T-helper 1 cell (primary cell): ENCODE data around the gene FUZ.
A peak's percentile ranks its signal among the peaks of the same experiment; 100 is the strongest.

Source experiments
- DNase-seq, 5 donors: peaks; one replicate each; pipeline ENCODE4 v3.0.0-alpha.2; 2012 to 2020

The FUZ gene

DNA sequence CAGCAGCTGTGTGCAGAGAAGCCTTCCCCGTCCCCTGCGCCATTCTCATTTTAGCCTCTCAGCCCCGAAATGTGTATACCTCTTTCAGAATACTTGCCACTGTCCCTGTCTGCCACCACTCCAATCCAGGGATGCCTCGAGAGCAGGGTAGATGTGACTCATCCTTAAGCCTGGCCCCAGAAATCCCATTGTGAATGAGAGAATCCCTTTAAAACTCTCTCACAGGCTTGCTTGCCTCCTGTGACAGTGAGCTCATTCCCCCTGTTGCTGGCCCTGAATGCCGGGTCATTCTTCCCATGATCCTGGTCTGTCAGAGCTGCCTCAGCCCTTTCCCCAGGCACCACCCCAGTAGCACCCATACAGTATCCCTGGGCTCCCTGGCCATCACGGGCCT is 36.7 kb downstream of the FUZ start:
- DNase-seq, result no peak

DNA sequence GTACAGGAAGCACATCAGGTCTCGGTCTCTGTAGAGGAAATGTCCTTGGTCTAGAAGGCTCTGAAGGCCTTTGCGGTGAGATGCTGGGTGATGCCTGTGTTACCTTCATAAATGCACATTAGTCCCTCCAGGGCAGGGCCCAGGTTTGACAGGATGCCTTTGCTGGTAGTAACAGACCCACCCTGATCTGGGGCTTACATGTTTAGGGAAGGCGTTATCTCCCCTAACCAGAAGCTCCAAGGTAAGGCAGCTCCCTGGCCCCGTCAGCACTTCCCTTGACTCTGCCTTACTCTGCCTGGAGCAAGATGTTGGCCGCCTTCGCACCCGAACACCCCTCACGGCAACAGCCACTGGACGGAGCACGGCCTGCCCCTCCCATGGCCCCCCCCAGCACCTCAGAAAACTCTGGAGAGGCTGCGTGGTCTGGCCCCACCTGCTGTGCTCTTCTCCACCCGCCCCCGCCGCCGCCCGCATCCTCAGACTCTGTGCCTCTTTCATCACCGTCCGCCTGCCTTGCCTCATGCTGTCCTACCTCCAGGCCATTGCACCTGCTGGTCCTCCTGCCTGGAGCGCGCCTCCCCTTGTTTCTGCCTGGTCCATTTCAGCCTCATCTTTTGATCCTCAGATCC is 37.2 kb downstream of the FUZ start:
- DNase-seq, result no peak

DNA sequence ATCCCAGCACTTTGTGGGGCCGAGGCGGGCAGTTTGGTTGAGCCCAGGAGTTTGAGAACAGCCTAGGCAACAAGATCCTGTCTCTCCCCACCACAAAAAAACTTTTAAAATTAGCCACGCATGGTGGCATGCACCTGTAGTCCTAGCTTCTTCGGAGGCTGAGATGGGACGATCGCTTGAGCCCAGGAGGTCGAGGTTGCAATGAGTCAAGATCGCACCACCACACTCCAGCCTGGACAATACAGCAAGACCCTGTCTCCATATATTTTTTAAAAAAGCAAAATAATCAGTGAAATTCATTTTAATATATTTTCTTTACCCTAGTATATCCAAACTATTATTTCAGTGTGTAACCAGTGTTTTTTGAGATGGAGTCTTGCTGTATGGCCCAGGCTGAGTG is 38.1 kb downstream of the FUZ start:
- DNase-seq, result no peak

DNA sequence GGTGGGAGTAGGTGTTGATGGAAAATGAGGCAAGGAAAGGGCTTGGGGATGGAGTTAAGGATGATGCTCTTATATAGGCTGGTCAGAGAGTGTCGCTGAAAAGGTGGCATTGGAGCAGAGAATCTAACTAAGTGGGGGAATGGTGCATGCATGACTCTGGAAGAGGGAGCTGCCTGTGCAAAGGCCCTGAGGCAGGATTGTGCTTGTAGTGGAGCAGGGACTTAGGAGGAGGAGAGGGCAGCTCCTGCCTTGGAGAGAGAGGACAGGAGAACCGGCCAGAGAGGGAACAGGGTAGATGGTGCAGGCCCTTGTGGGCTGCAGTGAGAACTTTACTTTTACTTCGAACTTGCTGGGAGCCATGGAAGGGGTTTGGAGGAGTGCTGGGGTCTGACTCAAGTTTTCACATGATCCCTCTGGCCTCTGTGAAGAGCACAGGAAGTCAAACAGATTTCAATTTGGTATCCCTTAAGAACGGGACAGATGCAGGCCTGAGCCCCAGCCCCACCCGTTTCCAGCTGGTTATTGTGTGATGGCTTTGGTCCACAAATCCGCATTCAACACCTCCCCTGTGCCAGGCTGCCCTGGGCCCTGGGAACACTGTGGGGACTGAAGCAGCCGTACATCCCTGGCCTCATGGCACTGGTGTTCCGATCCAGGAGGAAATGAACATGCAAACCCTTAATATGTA is 39.3 kb downstream of the FUZ start:
- DNase-seq, result no peak

DNA sequence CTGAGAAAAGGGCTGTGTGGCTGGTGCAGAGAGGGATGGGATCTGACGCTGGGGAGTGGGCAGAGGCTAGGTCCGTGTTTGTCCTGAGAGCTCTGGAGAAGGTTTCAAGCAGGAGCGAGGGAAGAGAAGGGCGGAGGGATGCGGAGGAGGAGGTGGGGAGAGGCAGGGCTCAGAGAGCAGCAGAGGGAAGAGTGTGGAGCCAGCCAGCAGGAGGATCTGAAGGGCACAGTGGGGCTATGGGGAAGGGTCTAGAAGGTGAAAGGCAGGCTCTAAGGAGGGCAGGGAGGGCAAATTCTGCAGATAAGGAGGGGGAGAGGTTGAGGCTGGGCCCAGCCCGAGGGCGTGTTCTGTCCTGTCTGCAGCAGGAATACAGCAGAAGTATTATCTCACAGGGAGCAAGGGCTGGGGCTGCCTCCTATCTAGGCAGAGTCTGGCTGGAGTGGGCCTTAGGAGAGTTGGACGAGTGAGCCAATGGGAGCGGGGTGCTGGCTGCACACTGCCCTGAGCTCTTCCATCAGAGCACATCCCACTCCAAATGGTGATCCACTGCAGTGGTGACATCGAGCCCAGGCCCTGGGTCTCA is 40.2 kb downstream of the FUZ start:
- no peak for DNase-seq

DNA sequence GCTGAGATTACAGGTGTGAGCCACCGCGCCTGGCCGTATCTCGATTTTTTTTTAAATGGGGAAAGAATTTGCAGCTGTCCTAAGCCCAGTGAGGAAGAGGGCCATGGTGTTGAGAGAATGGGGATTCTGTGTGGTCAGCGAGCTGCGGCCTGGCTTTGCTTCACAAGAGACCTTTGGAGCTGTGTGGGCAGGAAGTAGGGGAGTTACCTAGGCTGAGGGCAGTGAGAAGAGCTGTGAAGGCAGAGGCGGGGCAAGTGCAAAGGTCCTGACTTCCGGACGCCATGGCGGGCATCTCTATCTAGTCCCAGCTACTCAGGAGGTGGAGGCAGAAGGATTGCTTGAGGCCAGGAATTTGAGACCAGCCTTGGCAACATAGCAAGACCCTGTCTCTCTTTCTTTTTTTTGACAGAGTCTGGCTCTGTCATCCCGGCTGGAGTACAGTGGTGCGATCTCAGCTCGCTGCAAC is 41.4 kb downstream of the FUZ start:
- DNase-seq, result no peak

DNA sequence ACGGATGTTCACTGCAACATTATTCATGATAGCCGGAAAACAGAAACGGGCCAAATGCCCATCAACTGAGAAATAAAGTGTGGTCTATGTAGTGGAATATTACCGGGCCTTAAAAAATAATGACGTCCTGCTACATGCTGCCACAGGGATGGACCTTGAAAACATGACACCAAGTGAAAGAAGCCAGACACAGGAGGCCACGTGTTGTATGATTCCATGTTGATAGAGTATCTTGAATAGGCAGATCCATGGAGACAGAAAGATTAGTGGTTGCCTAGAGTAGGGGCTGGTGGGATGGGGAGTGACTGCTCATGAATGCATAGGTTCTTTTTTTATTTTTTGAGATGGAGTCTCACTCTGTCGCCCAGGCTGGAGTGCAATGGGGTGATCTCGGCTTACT is 42.6 kb downstream of the FUZ start:
- no peak for DNase-seq

DNA sequence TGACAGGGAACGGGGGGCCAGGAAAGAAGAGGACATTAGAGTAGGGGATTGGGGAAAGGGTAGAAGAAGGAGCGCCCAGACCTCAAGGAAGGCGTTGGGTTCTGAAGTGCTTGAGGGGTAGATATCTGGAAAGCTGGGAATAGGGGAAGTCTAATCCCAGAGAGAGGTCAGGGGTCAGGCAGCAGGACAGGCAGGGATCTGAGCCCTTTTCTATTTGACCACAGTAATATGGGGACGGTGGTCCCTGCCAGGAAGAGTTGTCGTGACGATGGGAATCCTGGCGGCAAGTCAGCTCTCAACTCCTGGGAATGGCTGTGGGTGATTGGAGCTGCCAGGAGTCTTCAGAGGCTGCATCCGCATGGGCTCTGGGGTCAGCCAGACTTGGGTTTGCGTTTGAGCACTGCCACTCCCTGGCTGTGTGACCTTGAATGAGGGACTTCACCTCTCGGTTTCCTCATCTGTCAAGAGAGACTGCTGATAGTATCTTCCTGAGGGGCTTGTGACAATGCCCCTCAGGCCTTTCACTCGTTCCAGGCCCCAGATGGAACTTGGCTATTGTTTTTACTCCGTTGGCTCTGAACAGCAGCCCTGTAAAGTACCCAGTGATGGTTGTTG is 45.0 kb downstream of the FUZ start:
- DNase-seq, result no peak

DNA sequence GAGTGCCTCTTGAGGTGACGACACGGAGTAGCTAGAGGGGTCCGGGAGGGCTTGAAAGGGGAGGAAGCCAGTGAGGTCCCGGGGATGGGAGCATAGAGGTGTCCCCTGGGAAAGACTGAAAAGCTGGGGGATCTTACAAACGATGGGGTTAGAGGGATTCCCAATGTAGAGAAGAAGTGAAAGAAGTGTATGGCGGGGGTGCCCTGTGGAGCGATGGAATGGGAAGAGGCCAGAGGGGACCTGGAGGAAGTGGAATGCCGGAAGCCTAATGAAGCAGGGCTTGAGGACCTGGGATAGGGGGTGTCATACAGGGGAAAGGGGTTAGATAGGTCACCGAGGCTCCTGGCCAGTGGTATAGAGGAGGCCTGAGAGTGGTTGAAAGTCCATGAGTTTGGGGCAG is 45.7 kb downstream of the FUZ start:
- no peak for DNase-seq

DNA sequence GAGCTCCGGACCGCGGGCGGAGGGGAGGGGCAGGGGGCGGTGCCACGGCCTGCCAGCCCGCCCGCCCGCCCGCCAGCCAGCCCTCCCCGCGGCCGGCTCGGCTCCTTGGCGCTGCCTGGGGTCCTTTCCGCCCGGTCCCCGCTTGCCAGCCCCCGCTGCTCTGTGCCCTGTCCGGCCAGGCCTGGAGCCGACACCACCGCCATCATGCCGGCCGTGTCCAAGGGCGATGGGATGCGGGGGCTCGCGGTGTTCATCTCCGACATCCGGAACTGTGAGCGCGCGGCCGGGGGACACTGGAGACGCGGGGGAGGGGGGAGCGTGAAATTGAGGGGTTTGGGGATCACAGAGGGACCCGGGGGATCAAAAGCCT is 46.2 kb downstream of the FUZ start, which contains the start of gene AP2A1:
Gene AP2A1, plus strand, starts transcription at position 72 of the 370 bp plus-strand sequence. Its CDS starts 133 bp downstream, at position 205.
- DNase-seq, result no peak

DNA sequence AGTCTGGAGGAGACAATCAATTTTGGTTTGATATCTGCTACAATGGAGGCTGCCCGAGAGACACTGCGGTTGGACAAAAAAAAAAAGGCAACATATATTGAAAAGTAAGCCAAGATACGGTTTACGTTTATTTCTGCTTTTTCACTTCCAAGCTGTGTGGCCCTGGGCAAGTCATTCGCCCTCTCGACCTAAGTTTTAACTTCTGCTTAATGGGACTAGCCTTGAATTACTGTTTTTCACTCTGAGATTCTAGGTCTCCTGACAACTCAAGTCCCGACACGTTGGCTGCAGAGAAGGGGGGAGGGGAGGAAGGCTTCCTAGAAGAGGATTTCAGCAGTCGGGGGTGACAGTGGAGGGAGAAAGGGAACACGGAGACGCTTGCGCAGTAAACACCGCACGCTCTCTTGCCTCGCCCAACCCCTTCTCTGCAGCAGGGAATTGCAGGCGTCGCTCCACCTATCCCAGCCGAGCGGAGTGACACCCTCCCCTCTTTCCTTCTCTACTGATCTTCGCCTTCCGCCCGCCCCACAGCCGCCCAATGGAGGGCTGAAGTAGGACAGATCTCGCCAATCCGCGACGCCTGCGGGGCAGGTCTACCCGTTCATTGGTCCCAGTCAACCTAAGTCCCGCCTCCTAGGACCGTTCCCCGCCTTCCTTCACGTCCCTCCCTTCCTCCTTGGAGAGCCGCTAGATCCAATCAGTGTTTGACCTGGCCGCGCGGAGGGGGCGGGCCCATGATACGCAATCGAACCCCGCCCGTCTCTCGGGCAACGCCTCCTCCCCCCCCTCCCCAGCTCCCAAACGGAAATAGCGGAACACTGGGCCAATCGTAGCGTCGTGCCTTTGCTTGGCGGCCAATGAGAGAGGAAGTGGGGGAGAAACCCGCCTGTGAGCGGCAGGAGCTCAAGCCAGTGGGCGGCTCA is 46.8 kb downstream of the FUZ start:
- DNase-seq, result peak; percentile 98 to 100 (median 99)

DNA sequence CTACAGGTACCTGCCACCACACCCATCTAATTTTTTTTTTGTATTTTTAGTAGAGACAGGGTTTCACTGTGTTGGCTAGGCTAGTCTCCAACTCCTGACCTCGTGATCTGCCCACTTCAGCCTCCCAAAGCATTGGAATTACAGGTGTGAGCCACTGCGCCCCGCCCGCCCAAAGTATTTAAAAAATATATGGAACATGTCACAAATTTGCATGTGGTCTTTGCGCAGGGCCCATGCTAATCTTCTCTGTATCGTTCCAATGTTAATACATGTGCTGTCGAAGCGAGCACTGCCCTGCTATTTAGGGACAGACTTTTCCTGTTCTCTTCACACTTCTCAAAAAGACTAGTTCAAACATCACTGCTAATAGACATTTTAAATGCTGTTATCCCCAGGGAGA is 48.8 kb downstream of the FUZ start:
- no peak for DNase-seq

DNA sequence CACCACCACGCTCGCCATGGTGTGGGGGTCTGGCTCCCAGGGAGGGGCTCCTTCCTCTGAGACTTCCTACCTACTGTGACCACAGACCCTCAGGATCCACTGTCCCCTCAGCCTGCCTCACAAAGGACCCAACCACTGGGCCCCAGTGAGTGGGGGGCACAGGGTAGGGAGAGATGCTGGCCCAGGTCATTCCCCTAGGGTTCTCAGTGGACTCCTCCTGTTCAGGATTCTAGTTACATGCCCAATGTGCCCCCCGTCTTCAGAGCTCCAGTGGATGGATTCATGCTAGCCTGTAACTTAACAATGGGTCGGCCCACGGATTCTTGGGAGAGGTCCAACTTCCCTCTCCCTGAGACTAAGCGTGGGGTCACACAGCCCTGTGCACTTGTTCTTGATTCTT is 49.9 kb downstream of the FUZ start, which contains the start of gene TSKS:
Gene TSKS, minus strand, starts transcription at position 77 of the 400 bp plus-strand sequence. Its CDS starts 59 bp downstream, at position 18.
- DNase-seq, result no peak

DNA sequence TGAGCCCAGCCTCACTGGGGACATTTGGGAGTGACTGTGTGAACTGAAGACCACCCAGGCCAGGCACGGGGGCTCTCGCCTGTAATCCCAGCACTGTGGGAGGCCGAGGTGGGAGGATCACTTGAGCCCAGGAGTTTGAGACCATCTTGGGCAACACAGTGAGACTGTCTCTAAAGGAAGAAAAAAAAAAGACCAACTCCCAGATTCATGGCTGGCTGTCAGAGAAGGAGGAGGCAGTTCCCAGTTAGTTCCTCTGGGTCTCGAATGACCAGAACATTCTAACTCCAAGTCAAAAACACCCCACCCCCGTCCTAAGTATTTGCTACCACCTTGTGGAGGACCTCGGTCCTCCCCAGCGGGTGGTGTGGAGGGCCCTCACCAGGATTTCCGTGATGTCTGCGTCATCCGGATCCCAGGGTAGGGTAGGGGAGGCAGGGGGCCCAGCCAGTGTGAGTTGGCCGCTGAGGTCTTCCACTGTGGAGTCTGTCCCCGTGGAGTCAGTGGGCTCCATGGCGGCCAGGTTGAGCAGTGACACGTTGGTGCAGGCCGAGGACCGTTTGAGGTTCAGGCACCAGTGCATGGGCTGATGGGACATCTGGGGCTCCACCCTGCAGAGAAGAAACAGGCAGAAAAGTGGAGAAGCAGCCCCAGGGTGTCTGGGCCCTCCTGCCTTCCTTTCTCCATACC is 51.3 kb downstream of the FUZ start:
- no peak for DNase-seq

DNA sequence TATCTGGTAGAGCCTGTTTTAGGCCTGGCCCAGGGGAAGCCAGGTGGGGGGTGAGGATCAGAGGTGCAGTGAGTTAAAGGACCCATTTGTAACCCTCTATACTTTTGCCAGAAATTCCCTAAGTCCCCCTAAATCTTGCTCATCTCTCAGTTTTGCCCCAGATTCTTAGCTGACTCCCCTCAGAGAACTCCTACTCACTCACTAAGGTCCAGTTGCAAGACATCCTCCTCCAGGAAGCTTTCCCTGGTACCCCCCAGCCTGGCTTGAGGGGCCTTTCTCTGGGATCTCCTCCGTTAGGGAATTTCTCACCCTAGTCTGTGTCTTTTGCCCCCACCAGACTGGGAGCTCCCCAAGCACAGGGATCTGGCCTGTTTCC is 51.9 kb downstream of the FUZ start:
- no peak for DNase-seq

DNA sequence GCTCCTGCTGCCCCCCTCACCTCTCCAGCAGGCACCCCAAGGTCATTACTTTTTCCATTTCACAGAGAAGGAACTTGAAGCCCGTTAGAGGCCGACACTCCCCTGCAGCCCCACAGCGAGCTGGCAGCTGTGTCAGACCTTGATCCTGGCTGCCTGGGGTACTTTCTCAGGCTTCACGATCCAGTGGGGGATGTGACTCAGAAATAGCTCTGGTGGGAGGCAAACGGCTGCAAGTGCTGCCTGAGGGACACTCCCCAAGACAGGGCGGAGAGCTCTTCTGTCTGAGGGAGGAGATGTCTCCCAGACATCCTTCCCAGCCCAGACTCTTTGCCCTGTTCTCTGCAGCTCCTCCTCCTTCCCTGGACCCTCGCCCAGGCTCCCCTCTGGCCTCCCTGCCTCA is 54.8 kb downstream of the FUZ start:
- DNase-seq, result no peak
